ENCODE data around the gene PCDH11X. TPM values are rescaled to one million over a fixed set of nuclear protein-coding genes. Genes with fewer than 3 reads are reported as not detected.
A peak's percentile ranks its signal among the peaks of the same experiment; 100 is the strongest.
"Not testable (repeated sequence)": the region's sequence is repeated elsewhere in the genome, so short reads cannot be mapped to it uniquely, and the experiment has no call there.

Gene PCDH11X
- total and polyA plus RNA-seq, 2 of the 8 experiments (the other 6 are each of a cell fraction or from before 2014, with no cell fraction given) = 4.3 to 7.9 TPM

GRCh38 chrX:91747446-91747845 is 31.7 kb upstream of the PCDH11X start:
- not testable (repeated sequence) for DNase-seq (ENCODE audit: low read depth in 1 of 2, low spot score in 2 of 2); FAIRE-seq

GRCh38 chrX:91753022-91753421 is 26.2 kb upstream of the PCDH11X start:
- H3K27me3 ChIP-seq (replicated peaks in 1 of 4; ENCODE audit: control insufficient read depth in 3 of 4, extremely low read depth in 1 of 4, insufficient read depth in 3 of 4, low read length in 3 of 4); H3K56ac ChIP-seq (replicated peaks; ENCODE audit: insufficient read length, low read depth, low read length); H3K79me1 ChIP-seq (ENCODE audit: low read depth, low read length); H2AFZ ChIP-seq (ENCODE audit: low read length); H2BK12ac ChIP-seq (ENCODE audit: low read depth, low read length); H3K14ac ChIP-seq (ENCODE audit: insufficient read length); H3K27ac ChIP-seq (ENCODE audit: low read depth, low read length); POLR2A ChIA-PET (ENCODE audit: partially characterized antibody); H4K20me1 ChIP-seq (replicated peaks in 1 of 2; ENCODE audit: control insufficient read depth in 1 of 2, insufficient read depth in 2 of 2, low read length in 2 of 2); H3K79me2 ChIP-seq (ENCODE audit: control insufficient read depth in 1 of 2, insufficient read depth in 2 of 2, low read length in 2 of 2); H3K4me2 ChIP-seq (ENCODE audit: insufficient read depth in 1 of 2, low read depth in 2 of 2, low read length in 2 of 2); H3K9ac ChIP-seq (replicated peaks in 1 of 4; ENCODE audit: extremely low read depth in 1 of 4, low read depth in 3 of 4, low read length in 3 of 4); H4K5ac ChIP-seq (ENCODE audit: insufficient read length, low read depth, low read length); H2BK120ac ChIP-seq (replicated peaks; ENCODE audit: low read depth, low read length); H3K4ac ChIP-seq (replicated peaks; ENCODE audit: insufficient read length, low read depth, low read length); H2BK20ac ChIP-seq (ENCODE audit: low read length); H3K18ac ChIP-seq (ENCODE audit: extremely low read depth, low read length); H2BK5ac ChIP-seq (ENCODE audit: low read depth, low read length); H2BK15ac ChIP-seq (ENCODE audit: low read length); H3K9me3 ChIP-seq (ENCODE audit: insufficient read depth in 2 of 2, low read depth in 1 of 2, low read length in 1 of 2); H3K4me3 ChIP-seq (ENCODE audit: extremely low read depth in 1 of 4, insufficient read depth in 2 of 4, low read depth in 3 of 4, low read length in 4 of 4); H4K91ac ChIP-seq (replicated peaks; ENCODE audit: insufficient read length, low read length); H3K23ac ChIP-seq (ENCODE audit: insufficient read length); FAIRE-seq; CTCF ChIA-PET (ENCODE audit: partially characterized antibody); H3K36me3 ChIP-seq (ENCODE audit: control insufficient read depth in 2 of 4, insufficient read depth in 4 of 4, low read length in 3 of 4); H3K23me2 ChIP-seq (ENCODE audit: low read depth, low read length); H2AK5ac ChIP-seq (ENCODE audit: low read depth, low read length); H4K8ac ChIP-seq (ENCODE audit: extremely low read depth, insufficient read depth, low read length); H3K4me1 ChIP-seq (replicated peaks in 1 of 4; ENCODE audit: control insufficient read depth in 3 of 4, insufficient read depth in 4 of 4, low read length in 3 of 4): not testable (repeated sequence)
- DNase-seq (ENCODE audit: low read depth in 1 of 2, low spot score in 2 of 2) = peak in 1 of 2 experiments; percentile 39
- 79% methylated on average over 14 of the region's 17 CpGs; no CpG with 5 or more reads in 1 of the 2 experiments for WGBS, 2 experiments (ENCODE audit: extremely low coverage in 1 of 2, insufficient coverage in 1 of 2, insufficient read length in 1 of 2, insufficient replicate concordance in 2 of 2, low coverage in 1 of 2, low lambda C conversion rate in 2 of 2, missing lambda C conversion rate in 1 of 2)

More at GRCh38 chrX:91747446-91747845, 31.7 kb upstream of the PCDH11X start:
- H3K4me3 ChIP-seq (ENCODE audit: extremely low read depth in 1 of 4, insufficient read depth in 2 of 4, low read depth in 3 of 4, low read length in 4 of 4); H3K27me3 ChIP-seq (replicated peaks in 1 of 4; ENCODE audit: control insufficient read depth in 3 of 4, extremely low read depth in 1 of 4, insufficient read depth in 3 of 4, low read length in 3 of 4); H3K23me2 ChIP-seq (ENCODE audit: low read depth, low read length); H2AK5ac ChIP-seq (ENCODE audit: low read depth, low read length); H3K27ac ChIP-seq (ENCODE audit: low read depth, low read length); H4K5ac ChIP-seq (ENCODE audit: insufficient read length, low read depth, low read length); H2BK20ac ChIP-seq (ENCODE audit: low read length); H3K23ac ChIP-seq (ENCODE audit: insufficient read length); H3K9me3 ChIP-seq (ENCODE audit: insufficient read depth in 2 of 2, low read depth in 1 of 2, low read length in 1 of 2); H3K14ac ChIP-seq (ENCODE audit: insufficient read length); H2BK120ac ChIP-seq (replicated peaks; ENCODE audit: low read depth, low read length); POLR2A ChIA-PET (ENCODE audit: partially characterized antibody); CTCF ChIA-PET (ENCODE audit: partially characterized antibody); H3K79me2 ChIP-seq (ENCODE audit: control insufficient read depth in 1 of 2, insufficient read depth in 2 of 2, low read length in 2 of 2); H4K91ac ChIP-seq (replicated peaks; ENCODE audit: insufficient read length, low read length); H2AFZ ChIP-seq (ENCODE audit: low read length); H4K20me1 ChIP-seq (replicated peaks in 1 of 2; ENCODE audit: control insufficient read depth in 1 of 2, insufficient read depth in 2 of 2, low read length in 2 of 2); H3K36me3 ChIP-seq (ENCODE audit: control insufficient read depth in 2 of 4, insufficient read depth in 4 of 4, low read length in 3 of 4); H3K18ac ChIP-seq (ENCODE audit: extremely low read depth, low read length); H3K79me1 ChIP-seq (ENCODE audit: low read depth, low read length); H2BK15ac ChIP-seq (ENCODE audit: low read length); H2BK12ac ChIP-seq (ENCODE audit: low read depth, low read length); H3K4ac ChIP-seq (replicated peaks; ENCODE audit: insufficient read length, low read depth, low read length); H4K8ac ChIP-seq (ENCODE audit: extremely low read depth, insufficient read depth, low read length); H3K56ac ChIP-seq (replicated peaks; ENCODE audit: insufficient read length, low read depth, low read length); H3K4me2 ChIP-seq (ENCODE audit: insufficient read depth in 1 of 2, low read depth in 2 of 2, low read length in 2 of 2); H3K9ac ChIP-seq (replicated peaks in 1 of 4; ENCODE audit: extremely low read depth in 1 of 4, low read depth in 3 of 4, low read length in 3 of 4); H2BK5ac ChIP-seq (ENCODE audit: low read depth, low read length); H3K4me1 ChIP-seq (replicated peaks in 1 of 4; ENCODE audit: control insufficient read depth in 3 of 4, insufficient read depth in 4 of 4, low read length in 3 of 4): not testable (repeated sequence)
- 100% methylated on average over 1 of the region's 4 CpGs; no CpG with 5 or more reads in 1 of the 2 experiments for WGBS, 2 experiments (ENCODE audit: extremely low coverage in 1 of 2, insufficient coverage in 1 of 2, insufficient read length in 1 of 2, insufficient replicate concordance in 2 of 2, low coverage in 1 of 2, low lambda C conversion rate in 2 of 2, missing lambda C conversion rate in 1 of 2)

All from H1 (cell line).